GM23338 (cell line): Measurements from ENCODE around the gene ADCY7. TPM values are rescaled to one million over a fixed set of nuclear protein-coding genes. Genes with fewer than 3 reads are reported as not detected.

Experiments
- ATAC-seq: fragments of 200-7000 bp; cut with Tn5 transposase; 3 replicates; pipeline ENCODE4 v1.9.1; 2020
- DNase-seq: peaks from one replicate; pipeline ENCODE4 v3.0.0-alpha.2; 2015; ENCODE audit warnings: low spot score
- H2AFZ ChIP-seq: fragments of 200-600 bp; sonication (generic); 2 replicates; pipeline ENCODE4 v1.8.0; 2016; ENCODE audit warnings: antibody characterized with exemption, mild to moderate bottlenecking, moderate library complexity
- H3F3A ChIP-seq: fragments of 200-600 bp; sonication (generic); replicated peaks from 2 replicates; pipeline ENCODE4 v1.8.0; 2017; ENCODE audit warnings: antibody characterized with exemption, mixed run types, low read depth
- H3K27ac ChIP-seq: fragments of 200-600 bp; sonication (generic); 2 replicates; pipeline ENCODE4 v1.6.1; 2016; ENCODE audit warnings: low read depth
- H3K27me3 ChIP-seq: fragments of 200-600 bp; sonication (generic); 2 replicates; pipeline ENCODE4 v1.8.0; 2016; ENCODE audit warnings: mild to moderate bottlenecking, mixed run types, moderate library complexity; ENCODE audit not compliant: insufficient read depth
- H3K36me3 ChIP-seq: fragments of 200-600 bp; sonication (generic); 2 replicates; pipeline ENCODE4 v1.8.0; 2016; ENCODE audit warnings: mild to moderate bottlenecking; ENCODE audit not compliant: insufficient read depth
- H3K4me1 ChIP-seq: fragments of 200-600 bp; sonication (generic); 2 replicates; pipeline ENCODE4 v1.8.0; 2016; ENCODE audit warnings: mild to moderate bottlenecking, moderate library complexity; ENCODE audit not compliant: insufficient read depth
- H3K4me2 ChIP-seq: fragments of 200-600 bp; sonication (generic); 2 replicates; pipeline ENCODE4 v1.7.1; 2017; ENCODE audit warnings: mixed run types
- H3K4me3 ChIP-seq: fragments of 200-600 bp; sonication (generic); 2 replicates; pipeline ENCODE4 v1.6.1; 2016; ENCODE audit warnings: mixed run types
- H3K79me2 ChIP-seq: fragments of 200-600 bp; sonication (generic); replicated peaks from 2 replicates; pipeline ENCODE4 v1.8.0; 2017; ENCODE audit warnings: mild to moderate bottlenecking; ENCODE audit not compliant: insufficient read depth
- H3K9me2 ChIP-seq: fragments of 200-600 bp; sonication (generic); 2 replicates; pipeline ENCODE4 v1.8.0; 2017; ENCODE audit not compliant: insufficient read depth
- H4K20me1 ChIP-seq: fragments of 200-600 bp; sonication (generic); replicated peaks from 2 replicates; pipeline ENCODE4 v1.8.0; 2017; ENCODE audit warnings: mild to moderate bottlenecking; ENCODE audit not compliant: insufficient read depth
- H3K27ac Mint-ChIP-seq: 2 replicates; pipeline ENCODE4 v1.8.0; 2020; ENCODE audit warnings: inconsistent platforms, mild to moderate bottlenecking, moderate library complexity, mixed read lengths
- H3K27me3 Mint-ChIP-seq: 3 replicates; pipeline ENCODE4 v1.8.0; 2022; ENCODE audit warnings: low read depth, mild to moderate bottlenecking, moderate library complexity, mixed read lengths, inconsistent platforms; ENCODE audit not compliant: insufficient read depth, poor library complexity
- H3K36me3 Mint-ChIP-seq: 3 replicates; pipeline ENCODE4 v1.8.0; 2021; ENCODE audit warnings: low read depth, mild to moderate bottlenecking, inconsistent platforms, moderate library complexity, mixed read lengths
- H3K4me1 Mint-ChIP-seq: 3 replicates; pipeline ENCODE4 v1.8.0; 2020; ENCODE audit warnings: mild to moderate bottlenecking, inconsistent platforms, mixed read lengths
- H3K4me3 Mint-ChIP-seq: 3 replicates; pipeline ENCODE4 v1.8.0; 2021; ENCODE audit warnings: moderate library complexity, mild to moderate bottlenecking, inconsistent platforms, mixed read lengths
- H3K9me3 Mint-ChIP-seq: 3 replicates; pipeline ENCODE4 v1.8.0; 2020; ENCODE audit warnings: moderate library complexity, mild to moderate bottlenecking, inconsistent platforms, mixed read lengths
- ETS1 ChIP-seq: IDR thresholded peaks from 2 replicates; pipeline ENCODE4 v1.6.1; 2016; ENCODE audit warnings: antibody characterized with exemption
- EZH2 ChIP-seq: fragments of 200-600 bp; sonication (generic); IDR thresholded peaks from one replicate; pipeline ENCODE4 v1.8.0; 2017; ENCODE audit warnings: antibody characterized with exemption, mild to moderate bottlenecking, low read depth; ENCODE audit not compliant: unreplicated experiment
- EZH2phosphoT487 ChIP-seq: fragments of 200-600 bp; sonication (generic); IDR thresholded peaks from one replicate; pipeline ENCODE4 v1.8.1; 2018; ENCODE audit warnings: antibody characterized with exemption; ENCODE audit not compliant: unreplicated experiment
- STAT1 ChIP-seq: IDR thresholded peaks from one replicate; pipeline ENCODE4 v1.6.1; 2016; ENCODE audit warnings: antibody characterized with exemption; ENCODE audit not compliant: unreplicated experiment
- ZNF462 ChIP-seq: fragments of 250-450 bp; sonication (Bioruptor Pico); IDR thresholded peaks from 2 replicates; pipeline ENCODE4 v1.5.0; 2020; ENCODE audit warnings: mild to moderate bottlenecking, moderate library complexity
- polyA plus RNA-seq: library from polyadenylated mRNA; unstranded; fragments of >200 nt; fragmentation: Nextera tagmentation; extraction: Ambion mirVana; gene quantifications from 2 replicates; pipeline ENCODE4 v1.2.1, GENCODE V29; 2016
- total RNA-seq: library from RNA; depleted of rRNA; stranded (reverse); fragments of >200 nt; shearing (Covaris generic); gene quantifications from 2 replicates; pipeline ENCODE4 v1.2.3, GENCODE V29; 2014

Gene ADCY7
- total and polyA plus RNA-seq, 2 experiments from 2014 or later, result 2.4 to 10.5 TPM

GRCh38 chr16:50351116-50351515 lies 84.8 kb downstream of the ADCY7 start:
- H3K4me3 Mint-ChIP-seq, result no peak overlapping the region
- H3F3A ChIP-seq, result no peaks in the 10 kb centered on the region; the same call in 1 of the 2 replicates
- peaks cover 7% of the 10 kb centered on the region; the same call in 2 of the 3 replicates for H3K9me3 Mint-ChIP-seq
- peaks cover 28% of the 10 kb centered on the region for H3K79me2 ChIP-seq
- ATAC-seq, result no peak
- H2AFZ ChIP-seq, result no peak overlapping the region
- no peaks in the 10 kb centered on the region for H3K4me1 Mint-ChIP-seq
- no peaks in the 10 kb centered on the region for H3K27me3 ChIP-seq
- no peak for DNase-seq
- no peak for TF ChIP-seq STAT1
- TF ChIP-seq EZH2phosphoT487, result no peak
- no peak for TF ChIP-seq ETS1
- TF ChIP-seq ZNF462 (CRISPR knock-in tag), result no peak
- no peak for TF ChIP-seq EZH2
- H3K27ac ChIP-seq, result no peak overlapping the region
- no peak overlapping the region for H3K4me3 ChIP-seq
- no peak overlapping the region for H3K27ac Mint-ChIP-seq
- peaks cover 28% of the 10 kb centered on the region for H4K20me1 ChIP-seq
- H3K36me3 Mint-ChIP-seq, result peaks cover 73% of the 10 kb centered on the region
- H3K4me2 ChIP-seq, result no peak overlapping the region
- no peaks in the 10 kb centered on the region for H3K4me1 ChIP-seq
- H3K9me2 ChIP-seq, result no peaks in the 10 kb centered on the region
- H3K36me3 ChIP-seq, result peaks cover 49% of the 10 kb centered on the region
- H3K27me3 Mint-ChIP-seq, result no peaks in the 10 kb centered on the region
